SK-N-MC (cell line): Measurements from ENCODE around the gene OTOGL.

Source experiments
- EZH2 ChIP-seq: fragments of 200-600 bp; sonication (generic); IDR thresholded peaks from one replicate; pipeline ENCODE4 v1.6.1; 2017; ENCODE audit warnings: antibody characterized with exemption
- POLR2AphosphoS5 ChIP-seq: IDR thresholded peaks from 2 replicates; pipeline ENCODE4 v1.6.1; 2012; ENCODE audit warnings: mild to moderate bottlenecking, low read depth, low read length, borderline replicate concordance

DNA sequence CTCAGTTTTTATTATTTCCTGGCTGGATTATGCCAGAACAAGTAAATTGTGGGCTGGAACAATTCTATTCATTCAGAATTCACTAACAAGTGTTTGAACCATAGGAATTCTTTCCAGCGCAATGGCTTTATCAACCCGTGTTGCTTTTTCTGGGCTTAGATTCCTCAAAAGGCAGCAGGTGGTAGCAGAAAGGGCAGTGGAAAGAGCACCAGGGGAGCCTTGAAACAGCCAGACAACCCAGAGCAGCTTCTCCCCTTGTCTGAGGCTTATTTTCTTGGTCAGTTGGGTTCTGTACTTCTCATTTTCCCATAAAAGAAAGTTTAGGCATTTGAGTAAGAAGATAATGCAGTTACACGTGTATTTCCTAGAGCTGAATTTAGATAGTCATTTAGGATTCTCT, 130.7 kb downstream of the OTOGL start:
- TF ChIP-seq EZH2 (no peak), POLR2AphosphoS5 (no peak)
